ENCODE data around the gene SLC24A3. TPM values are rescaled to one million over a fixed set of nuclear protein-coding genes. Genes with fewer than 3 reads are reported as not detected.

SLC24A3 gene
- total RNA-seq, 4 donors from 2014 or later: 12.9 to 49.8 (median 27.6) TPM

DNA sequence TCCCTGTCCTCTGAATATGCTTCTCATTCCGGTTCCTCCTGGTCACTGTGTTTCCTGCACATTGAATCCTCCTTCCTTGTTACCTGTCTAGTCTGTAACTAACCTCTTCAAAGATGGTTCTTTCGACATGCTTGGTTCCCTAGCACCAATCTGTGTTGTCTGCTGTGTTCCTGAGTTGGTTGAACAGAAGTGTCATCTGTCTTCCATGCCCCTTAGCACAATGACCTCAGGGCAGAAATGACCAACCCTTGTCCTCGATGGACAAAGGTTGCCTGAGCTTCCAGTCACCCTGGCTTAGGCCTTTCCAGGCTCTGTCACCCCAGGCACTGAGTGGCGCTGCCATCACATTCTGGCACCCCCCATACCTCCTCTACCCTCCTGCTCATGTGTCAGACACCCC, 278.8 kb downstream of the SLC24A3 start:
- intact Hi-C loops (cut with DNase I; ENCODE audit: low total_unique reads): no loop called here
- no peaks in the 10 kb centered on the region for H3K9me3 ChIP-seq
- H3K36me3 ChIP-seq: no peaks in the 10 kb centered on the region
- TF ChIP-seq, protein P1, sequence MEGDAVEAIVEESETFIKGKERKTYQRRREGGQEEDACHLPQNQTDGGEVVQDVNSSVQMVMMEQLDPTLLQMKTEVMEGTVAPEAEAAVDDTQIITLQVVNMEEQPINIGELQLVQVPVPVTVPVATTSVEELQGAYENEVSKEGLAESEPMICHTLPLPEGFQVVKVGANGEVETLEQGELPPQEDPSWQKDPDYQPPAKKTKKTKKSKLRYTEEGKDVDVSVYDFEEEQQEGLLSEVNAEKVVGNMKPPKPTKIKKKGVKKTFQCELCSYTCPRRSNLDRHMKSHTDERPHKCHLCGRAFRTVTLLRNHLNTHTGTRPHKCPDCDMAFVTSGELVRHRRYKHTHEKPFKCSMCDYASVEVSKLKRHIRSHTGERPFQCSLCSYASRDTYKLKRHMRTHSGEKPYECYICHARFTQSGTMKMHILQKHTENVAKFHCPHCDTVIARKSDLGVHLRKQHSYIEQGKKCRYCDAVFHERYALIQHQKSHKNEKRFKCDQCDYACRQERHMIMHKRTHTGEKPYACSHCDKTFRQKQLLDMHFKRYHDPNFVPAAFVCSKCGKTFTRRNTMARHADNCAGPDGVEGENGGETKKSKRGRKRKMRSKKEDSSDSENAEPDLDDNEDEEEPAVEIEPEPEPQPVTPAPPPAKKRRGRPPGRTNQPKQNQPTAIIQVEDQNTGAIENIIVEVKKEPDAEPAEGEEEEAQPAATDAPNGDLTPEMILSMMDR (IDR thresholded peaks at IDR 0.05): no peak
- no peak for TF ChIP-seq POLR2A (IDR thresholded peaks at IDR 0.05)
- H3K27ac ChIP-seq: no peak overlapping the region
- no peaks in the 10 kb centered on the region for H3K4me1 ChIP-seq
- no peak overlapping the region for H3K4me3 ChIP-seq
- no peaks in the 10 kb centered on the region for H3K27me3 ChIP-seq
- DNase-seq: no peak

DNA sequence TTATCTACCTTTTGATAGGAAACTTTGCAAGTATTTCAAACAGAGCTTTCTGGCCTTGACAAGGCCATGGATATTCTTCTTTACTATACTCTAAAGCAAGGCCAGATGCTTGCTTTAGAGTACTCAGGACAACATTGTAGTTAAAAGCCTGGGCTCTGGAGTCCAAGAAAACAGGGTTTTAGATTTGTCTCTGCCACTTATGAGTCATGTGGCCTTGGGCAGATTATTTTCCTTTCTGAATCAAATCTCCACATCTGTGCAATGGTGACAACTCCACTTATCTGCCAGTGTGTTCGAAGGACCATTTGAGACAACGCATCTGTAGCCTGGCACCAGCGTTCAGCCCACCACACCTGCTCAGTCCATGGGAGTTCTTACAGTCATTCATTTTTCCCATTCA, 279.7 kb downstream of the SLC24A3 start:
- H3K27ac ChIP-seq: no peak overlapping the region
- intact Hi-C loops (cut with DNase I; ENCODE audit: low total_unique reads): no loop called here

DNA sequence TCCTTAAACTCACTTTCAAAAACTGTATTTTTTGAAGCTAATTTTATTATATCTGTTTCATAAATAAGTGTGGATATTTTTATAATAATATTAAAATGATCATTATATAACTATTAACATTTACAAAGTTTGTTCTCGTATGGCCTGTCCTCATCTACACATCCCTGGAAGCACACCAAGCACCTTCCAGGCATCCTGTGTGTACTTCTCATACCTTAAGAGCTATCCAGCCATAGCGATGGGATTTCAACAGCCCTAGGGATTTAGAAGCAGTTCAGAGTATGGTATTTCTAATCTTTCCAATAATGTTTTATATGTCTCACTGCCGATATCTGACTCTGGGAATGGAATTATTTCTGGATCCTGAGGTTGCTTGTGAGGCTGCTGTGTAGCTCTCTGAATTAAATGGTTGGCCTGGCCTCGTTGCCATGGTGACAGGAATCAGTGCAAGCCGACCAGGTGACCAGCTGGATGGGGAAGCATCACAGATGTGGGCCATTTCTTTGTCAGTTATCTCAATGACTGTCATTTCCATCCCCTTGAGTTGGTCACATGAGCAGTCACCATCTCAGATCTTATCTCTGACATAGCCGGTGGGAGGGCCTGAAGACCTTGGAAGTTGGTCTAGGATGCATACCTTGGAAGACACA, 280.4 kb downstream of the SLC24A3 start:
- H3K4me3 ChIP-seq: no peak overlapping the region
- no peak for DNase-seq
- TF ChIP-seq POLR2A (IDR thresholded peaks at IDR 0.05): no peak
- TF ChIP-seq, protein P1 (IDR thresholded peaks at IDR 0.05): no peak
- no peak overlapping the region for H3K27ac ChIP-seq
- intact Hi-C loops (cut with DNase I; ENCODE audit: low total_unique reads): no loop called here
- H3K27me3 ChIP-seq: no peaks in the 10 kb centered on the region
- H3K4me1 ChIP-seq: no peaks in the 10 kb centered on the region
- H3K36me3 ChIP-seq: no peaks in the 10 kb centered on the region
- no peaks in the 10 kb centered on the region for H3K9me3 ChIP-seq

More for the DNA sequence above, 279.7 kb downstream of the SLC24A3 start:
- Histone ChIP-seq H3K27me3 (no peaks in the 10 kb centered on the region), H3K36me3 (no peaks in the 10 kb centered on the region), H3K4me1 (no peaks in the 10 kb centered on the region), H3K4me3 (no peak overlapping the region), H3K9me3 (no peaks in the 10 kb centered on the region)
- TF ChIP-seq POLR2A (IDR thresholded peaks at IDR 0.05): no peak
- TF ChIP-seq, protein P1 (IDR thresholded peaks at IDR 0.05): no peak
- no peak for DNase-seq

DNA sequence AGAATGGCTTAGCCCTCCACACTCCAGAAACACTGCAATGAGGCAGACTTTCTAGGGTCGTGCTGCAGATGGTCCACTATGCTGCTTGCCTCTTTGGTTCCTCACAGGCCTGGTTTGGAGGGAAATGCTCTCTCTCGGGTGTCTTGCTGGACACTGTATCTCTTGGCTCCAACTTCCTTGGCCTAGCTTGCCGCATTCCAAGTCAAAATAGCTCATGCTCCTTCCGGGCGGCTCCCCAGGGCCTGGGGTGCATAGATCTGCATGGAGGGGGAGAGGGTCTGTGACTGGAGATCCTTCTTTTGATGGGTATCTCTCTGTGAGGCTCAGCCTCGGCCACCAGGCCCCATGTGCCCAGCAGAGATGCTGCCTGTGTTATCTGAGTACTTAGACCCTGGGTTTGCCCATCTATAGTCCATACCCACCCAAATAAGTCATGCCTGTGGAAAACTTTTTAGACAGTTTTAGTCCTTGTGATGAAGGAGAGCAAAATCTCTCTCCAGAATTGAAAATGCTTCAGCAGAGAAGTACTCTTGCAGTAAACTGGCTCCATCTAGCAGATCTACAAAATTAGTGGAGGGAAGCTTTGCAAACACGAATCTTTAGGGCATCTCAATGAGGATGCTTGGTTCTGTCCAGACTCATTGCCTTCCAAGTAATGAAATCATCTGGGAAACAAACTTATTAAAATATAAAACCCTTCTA, 281.5 kb downstream of the SLC24A3 start:
- no peaks in the 10 kb centered on the region for H3K9me3 ChIP-seq
- TF ChIP-seq, protein P1 (IDR thresholded peaks at IDR 0.05): no peak
- no peak for TF ChIP-seq POLR2A (IDR thresholded peaks at IDR 0.05)
- no peaks in the 10 kb centered on the region for H3K27me3 ChIP-seq
- peak in 1 of 2 donors; percentile 20 for DNase-seq
- H3K4me1 ChIP-seq: no peaks in the 10 kb centered on the region
- H3K4me3 ChIP-seq: no peak overlapping the region
- intact Hi-C loops (cut with DNase I; ENCODE audit: low total_unique reads): no loop called here
- no peak overlapping the region for H3K27ac ChIP-seq
- no peaks in the 10 kb centered on the region for H3K36me3 ChIP-seq

DNA sequence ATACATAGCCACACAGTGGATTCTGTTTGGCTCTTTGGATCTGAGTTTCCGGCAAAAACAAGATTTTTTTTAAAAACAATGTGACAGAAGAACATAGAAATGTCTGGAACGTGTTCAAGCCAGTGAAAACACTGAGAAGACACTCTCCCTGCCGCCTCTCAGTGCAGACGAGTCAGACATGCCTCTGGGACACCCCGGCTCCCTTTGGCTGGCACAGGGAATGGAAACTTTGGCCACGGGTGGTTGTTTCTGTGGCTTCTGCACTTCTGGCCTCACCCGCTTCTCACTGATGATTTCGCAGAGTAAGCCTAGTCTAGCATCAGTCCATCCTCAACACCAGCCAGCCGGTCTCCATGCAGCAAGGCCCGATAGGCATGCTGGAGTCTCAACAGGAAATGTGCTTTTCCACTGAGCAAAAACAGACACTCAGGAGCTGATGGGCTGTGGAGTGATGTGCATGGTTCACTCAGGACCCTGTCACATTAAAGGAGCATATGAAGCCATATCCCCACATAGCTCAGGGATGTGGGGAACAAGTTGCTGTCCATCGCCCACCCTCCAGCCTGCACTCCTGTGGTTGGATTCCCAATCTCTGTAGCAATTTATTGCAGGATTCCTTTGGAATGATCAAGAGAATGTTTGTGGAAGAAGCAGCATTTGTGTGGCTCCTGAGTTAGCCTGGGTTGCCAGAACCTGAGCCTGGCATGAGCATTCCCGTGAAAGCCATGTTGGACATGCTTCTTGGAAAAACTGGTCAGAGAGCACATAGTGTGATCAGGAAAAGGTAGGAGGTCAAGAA, 283.7 kb downstream of the SLC24A3 start:
- H3K36me3 ChIP-seq: no peaks in the 10 kb centered on the region
- H3K4me1 ChIP-seq: no peaks in the 10 kb centered on the region
- no peak for DNase-seq
- TF ChIP-seq, protein P1 (IDR thresholded peaks at IDR 0.05): no peak
- no peak for TF ChIP-seq POLR2A (IDR thresholded peaks at IDR 0.05)
- H3K9me3 ChIP-seq: no peaks in the 10 kb centered on the region
- no peak overlapping the region for H3K4me3 ChIP-seq
- H3K27me3 ChIP-seq: no peaks in the 10 kb centered on the region
- intact Hi-C loops (cut with DNase I; ENCODE audit: low total_unique reads): no loop called here
- no peak overlapping the region for H3K27ac ChIP-seq
